GM10847 (cell line): ENCODE measurements around the gene TBX2.

Experiments
- POLR2A ChIP-seq: IDR thresholded peaks from 2 replicates; pipeline ENCODE4 v1.6.1; 2011; ENCODE audit not compliant: insufficient read length; ENCODE audit errors: extremely low read depth

Gene TBX2

DNA sequence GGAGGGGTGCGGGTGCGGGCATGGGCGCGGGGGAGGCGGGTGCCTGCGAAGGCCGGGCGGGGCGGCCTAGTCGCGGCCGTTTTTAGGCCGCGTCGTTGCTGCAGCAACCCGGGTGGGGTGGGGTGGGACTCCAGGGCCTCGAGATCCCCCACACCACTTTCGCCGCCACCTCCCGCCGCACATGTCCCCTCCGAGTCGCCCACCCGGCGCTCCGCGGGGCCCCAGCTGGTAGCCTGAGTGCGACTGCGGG is 11.3 kb downstream of the TBX2 start:
- TF ChIP-seq POLR2A: no peak

- no peak for TF ChIP-seq POLR2A
Measured at GRCh38 chr17:61411261-61412142, 11.9 kb downstream of the TBX2 start.

DNA sequence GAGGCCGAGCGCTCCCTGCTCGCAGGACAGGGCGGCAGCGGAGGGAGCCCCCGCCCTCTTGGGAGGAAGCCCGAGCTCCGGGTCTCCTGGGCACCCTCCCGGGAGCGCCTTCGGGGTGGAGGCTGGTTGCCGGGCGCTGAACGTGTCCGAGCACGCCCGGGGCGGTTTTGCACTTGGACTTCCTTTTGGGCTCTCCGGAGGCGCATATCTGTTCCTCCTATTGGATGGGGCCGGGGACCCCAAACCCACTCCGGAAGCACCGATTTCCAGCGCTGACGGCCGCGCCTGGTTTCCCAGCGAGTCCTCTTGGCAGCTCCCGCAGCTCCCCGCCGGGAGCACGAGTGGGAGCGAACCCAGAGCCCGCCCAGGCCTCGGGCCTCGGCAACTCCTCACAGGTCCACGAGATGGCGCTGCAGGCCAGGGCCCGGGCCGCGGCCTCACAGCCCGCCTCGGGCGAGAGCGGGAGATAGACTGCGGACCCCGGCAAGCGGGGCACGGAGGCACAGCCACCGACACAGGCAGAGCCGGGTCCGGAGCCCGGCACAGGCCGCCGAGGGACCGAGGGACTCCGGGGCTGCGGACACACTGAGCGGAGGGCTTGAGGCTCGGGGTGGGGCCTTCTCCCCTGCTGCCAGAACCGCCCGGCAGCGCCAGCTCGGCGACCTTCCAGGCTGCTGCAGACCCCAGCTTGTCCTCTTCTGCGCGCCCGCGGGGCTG is 12.7 kb downstream of the TBX2 start:
- TF ChIP-seq POLR2A: no peak

- no peak for TF ChIP-seq POLR2A
Measured at GRCh38 chr17:61412860-61413660, 13.4 kb downstream of the TBX2 start.

DNA sequence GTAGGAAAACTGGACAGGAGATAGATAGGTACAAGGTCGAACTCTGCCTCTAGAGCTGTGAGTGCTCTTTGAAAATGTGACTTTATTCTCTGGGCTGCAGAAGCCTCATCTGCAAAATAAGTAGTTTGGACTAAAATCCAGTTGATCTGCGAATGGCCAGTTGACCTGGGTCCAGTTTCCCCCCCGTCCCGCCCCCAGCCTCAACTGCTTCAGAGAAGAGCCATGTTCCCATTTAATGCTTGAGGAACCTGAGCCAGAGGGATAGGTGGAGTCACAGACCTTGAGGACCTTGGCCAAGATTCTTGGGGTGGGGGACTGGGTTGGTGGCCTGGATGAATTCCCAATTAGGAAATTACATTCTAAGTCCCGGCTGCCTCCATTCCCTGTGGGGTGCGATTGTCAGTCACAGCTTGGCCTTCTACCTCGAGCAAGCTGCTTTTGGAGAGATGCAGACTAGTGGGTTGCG is 14.1 kb downstream of the TBX2 start:
- TF ChIP-seq POLR2A: no peak

DNA sequence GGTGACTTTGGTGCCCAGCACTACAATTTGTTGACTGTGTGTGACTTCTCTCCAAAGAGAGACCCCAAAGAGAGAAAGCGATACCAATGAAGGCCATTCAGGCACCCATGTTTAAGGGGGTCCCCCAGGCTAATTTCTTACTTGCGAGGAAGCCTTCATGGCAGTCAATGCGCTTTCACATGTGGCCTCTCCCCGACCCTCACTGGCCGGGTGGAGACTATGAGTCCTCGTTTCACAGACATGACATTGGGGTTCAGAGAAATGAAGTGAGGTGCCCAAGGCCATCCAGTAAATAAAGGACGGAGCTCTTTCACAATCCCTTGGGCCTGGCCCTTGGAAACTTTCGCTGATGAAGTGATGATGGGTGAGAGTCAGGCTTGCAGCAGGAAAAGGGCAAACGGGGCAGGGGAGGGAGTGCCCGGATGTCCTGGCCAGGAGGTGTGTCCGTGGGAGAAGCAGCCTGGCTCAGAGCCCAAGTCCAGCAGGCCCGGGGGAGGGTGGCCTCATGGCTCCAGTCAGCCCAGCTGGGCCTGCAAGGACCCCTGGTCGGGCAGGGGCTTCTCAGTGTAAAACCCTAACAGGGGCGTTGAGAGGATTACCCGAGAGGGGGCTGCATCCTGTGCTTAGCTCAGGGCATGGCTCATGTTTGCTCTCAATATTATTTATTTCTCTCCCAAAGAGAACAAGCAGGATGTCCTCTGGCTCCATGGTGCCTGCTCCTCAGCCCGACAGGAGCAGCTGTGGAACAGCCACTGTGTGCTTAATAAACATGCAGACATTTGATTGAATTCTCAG is 14.7 kb downstream of the TBX2 start:
- TF ChIP-seq POLR2A: no peak

- TF ChIP-seq POLR2A: no peak
Measured at GRCh38 chr17:61414936-61415251, 15.3 kb downstream of the TBX2 start.

- TF ChIP-seq POLR2A: no peak
Measured at GRCh38 chr17:61415374-61416210, 15.9 kb downstream of the TBX2 start.

DNA sequence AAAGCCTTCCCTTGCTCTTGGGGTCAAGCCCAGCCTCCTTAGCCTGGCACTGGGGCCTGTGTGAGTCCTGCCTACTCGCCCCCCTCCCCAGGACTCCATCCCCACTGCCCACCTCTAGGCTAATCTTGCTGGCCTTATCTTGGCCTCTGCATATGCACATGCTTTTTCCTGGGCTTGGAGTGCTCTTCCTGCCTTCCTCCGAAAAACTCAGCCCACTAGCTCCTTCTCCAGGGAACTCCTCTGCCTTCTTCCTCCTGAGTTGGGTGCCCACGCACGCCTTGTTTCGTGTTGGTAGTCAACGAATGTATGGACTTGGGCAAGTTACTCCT is 16.5 kb downstream of the TBX2 start:
- TF ChIP-seq POLR2A: no peak

GRCh38 chr17:61416540-61417363 is 17.1 kb downstream of the TBX2 start:
- no peak for TF ChIP-seq POLR2A

- no peak for TF ChIP-seq POLR2A
Measured at GRCh38 chr17:61418449-61418848, 18.8 kb downstream of the TBX2 start.

DNA sequence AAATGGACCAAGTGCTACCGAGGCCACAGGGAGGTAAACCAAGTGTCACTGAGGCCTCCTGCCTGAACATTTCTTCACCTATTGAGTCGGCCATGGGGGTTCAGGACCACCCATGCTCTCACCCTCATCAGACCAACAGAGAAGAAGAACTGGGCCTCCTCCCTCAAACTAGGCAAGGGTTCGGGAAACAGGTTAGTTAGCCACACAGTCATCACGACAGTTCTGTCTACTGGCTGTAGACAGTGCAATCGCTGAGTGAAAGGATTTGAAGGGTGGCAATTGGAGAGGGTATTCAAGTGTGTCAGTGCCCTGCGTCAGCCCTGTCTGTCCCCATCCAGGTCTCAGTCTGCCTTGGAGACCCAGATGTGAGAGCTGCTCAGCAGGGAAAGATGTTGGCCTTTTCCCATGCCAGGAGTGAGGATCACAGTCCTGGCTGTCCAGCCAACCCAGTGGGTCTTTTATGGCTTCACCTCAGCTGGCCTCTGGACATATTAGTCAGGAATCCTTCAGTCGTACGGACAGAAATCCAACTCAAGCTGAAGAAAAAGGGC is 19.9 kb downstream of the TBX2 start:
- TF ChIP-seq POLR2A: no peak

DNA sequence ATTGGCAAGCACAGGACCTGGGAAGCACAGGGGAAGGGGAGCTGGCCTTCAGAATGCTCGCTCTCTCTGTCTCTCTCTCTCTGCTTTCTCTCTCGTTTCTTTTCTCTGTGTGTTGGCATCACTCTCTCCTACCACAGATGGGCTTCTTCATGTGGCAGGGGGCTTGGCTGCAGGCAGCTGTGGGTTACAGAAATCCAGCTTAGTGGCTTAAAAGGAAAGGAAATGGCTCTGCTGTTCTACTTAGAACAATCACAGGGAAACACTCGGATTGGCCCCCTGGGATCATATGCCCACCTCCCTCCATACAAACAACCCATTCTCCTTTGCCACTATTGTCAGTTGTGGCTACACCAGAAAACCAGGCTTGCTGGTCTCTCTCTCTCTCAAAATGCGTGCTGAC is 20.4 kb downstream of the TBX2 start:
- no peak for TF ChIP-seq POLR2A
